ENCODE measurements around the gene KLHDC4.
"Not testable (repeated sequence)": the region's sequence is repeated elsewhere in the genome, so short reads cannot be mapped to it uniquely, and the experiment has no call there.

KLHDC4 gene

GRCh38 chr16:87765776-87766484 lies at the start of gene KLHDC4:
Gene KLHDC4, minus strand, starts transcription at chr16:87765986. Its CDS starts 96 bp downstream, at chr16:87765890.
- no peak for TF ChIP-seq CTCF (IDR thresholded peaks at IDR 0.05; ENCODE audit: low read depth, low read length)
- no peak for DNase-seq (ENCODE audit: extremely low read depth, low read depth)

- TF ChIP-seq CTCF (IDR thresholded peaks at IDR 0.05; ENCODE audit: low read depth, low read length), result no peak
- DNase-seq (ENCODE audit: extremely low read depth, low read depth), result no peak
Measured at GRCh38 chr16:87815567-87815966, 49.8 kb upstream of the KLHDC4 start.

- no peak for TF ChIP-seq CTCF (IDR thresholded peaks at IDR 0.05; ENCODE audit: low read depth, low read length)
- no peak for DNase-seq (ENCODE audit: extremely low read depth, low read depth)
Measured at GRCh38 chr16:87812200-87812656, 46.4 kb upstream of the KLHDC4 start.

- DNase-seq (ENCODE audit: extremely low read depth, low read depth), result not testable (repeated sequence)
Measured at GRCh38 chr16:87811454-87811853, 45.7 kb upstream of the KLHDC4 start.

- TF ChIP-seq CTCF (IDR thresholded peaks at IDR 0.05; ENCODE audit: low read depth, low read length), result no peak
- no peak for DNase-seq (ENCODE audit: extremely low read depth, low read depth)
Measured at GRCh38 chr16:87809150-87809902, 43.5 kb upstream of the KLHDC4 start.

- DNase-seq (ENCODE audit: extremely low read depth, low read depth), result no peak
- no peak for TF ChIP-seq CTCF (IDR thresholded peaks at IDR 0.05; ENCODE audit: low read depth, low read length)
Measured at GRCh38 chr16:87808108-87808507, 42.3 kb upstream of the KLHDC4 start.

GRCh38 chr16:87806641-87807546 lies 41.1 kb upstream of the KLHDC4 start:
- no peak for TF ChIP-seq CTCF (IDR thresholded peaks at IDR 0.05; ENCODE audit: low read depth, low read length)
- peak; percentile 90 for DNase-seq (ENCODE audit: extremely low read depth, low read depth)
